Motor neuron (in vitro differentiated cells): ENCODE measurements around the gene TAF1C. TPM values are rescaled to one million over a fixed set of nuclear protein-coding genes. Genes with fewer than 3 reads are reported as not detected.
"Not testable (repeated sequence)": the region's sequence is repeated elsewhere in the genome, so short reads cannot be mapped to it uniquely, and the experiment has no call there.

Experiments used
- ATAC-seq, 8 experiments: fragments of 200-7000 bp; cut with Tn5 transposase; replicated peaks in 6 of 8; 2 replicates each; pipeline ENCODE4 v1.8.0; 2021; ENCODE audit warnings: mild to moderate bottlenecking in 8 of 8, moderate library complexity in 8 of 8
- H3K27ac ChIP-seq, 2 donors: fragments of 250-450 bp; sonication (Bioruptor Pico); 2 replicates each; pipeline ENCODE4 v1.9.0; 2021; ENCODE audit warnings: antibody characterized with exemption in 2 of 2, mild to moderate bottlenecking in 2 of 2, moderate library complexity in 1 of 2
- H3K4me1 ChIP-seq, 2 donors: fragments of 250-450 bp; sonication (Bioruptor Pico); replicated peaks in 1 of 2; 2 replicates each; pipeline ENCODE4 v1.6.1; 2021; ENCODE audit warnings: antibody characterized with exemption in 2 of 2, mild to moderate bottlenecking in 2 of 2, moderate library complexity in 1 of 2
- H3K4me3 ChIP-seq, 5 donors: fragments of 250-450 bp; sonication (Bioruptor Pico); 2 replicates each; pipeline ENCODE4 v1.9.0; 2021; ENCODE audit warnings: antibody characterized with exemption in 5 of 5, mild to moderate bottlenecking in 5 of 5, moderate library complexity in 4 of 5
- WGBS, 10 experiments: fragments of 450-650 bp; shearing (Covaris generic); methylation state at CpG; one replicate each; pipeline ENCODE4 v1.0.0; 2022; 5-methylcytosine and 5-hydroxymethylcytosine counted together
- in situ Hi-C, 9 experiments: fragments of 400-800 bp; cut with MboI; loops; one replicate each; pipeline ENCODE4 v1.15.0; 2021; ENCODE audit warnings: low sequenced_read_pairs in 9 of 9, low pct_unique_long_range_greater_than_20kb in 2 of 9; ENCODE audit not compliant: unreplicated experiment in 9 of 9
- total RNA-seq, 8 experiments: library from RNA; unstranded; fragments of 300-600 nt; gene quantifications; 2 replicates each; pipeline versions ENCODE4 v1.2.3 to v1.2.4, GENCODE V29; 2022

TAF1C gene
- total RNA-seq, 8 experiments from 2014 or later, result 13.1 to 58.4 (median 18.2) TPM

GRCh38 chr16:84224554-84224953 lies 37.7 kb upstream of the TAF1C start:
- Histone ChIP-seq H3K4me3 (no peak overlapping the region), H3K4me1 (peaks cover 10 to 21% of the 10 kb centered on the region in 2 donors), H3K27ac (no peak overlapping the region)
- WGBS, 10 experiments, result 17 to 100% (median 100%) methylated on average over 1 to 3 of the region's 3 CpGs; no CpG with 5 or more reads in 3 of the 10 experiments
- no peak for ATAC-seq
- in situ Hi-C loops, result no loop called here

GRCh38 chr16:84223456-84223855 lies 36.6 kb upstream of the TAF1C start:
- Histone ChIP-seq H3K4me3 (no peak overlapping the region), H3K4me1 (peaks cover 10 to 18% of the 10 kb centered on the region in 2 donors), H3K27ac (no peak overlapping the region)
- 29 to 100% (median 77%) methylated on average over 1 to 4 of the region's 4 CpGs; no CpG with 5 or more reads in 3 of the 10 experiments for WGBS, 10 experiments
- in situ Hi-C loops, result no loop called here
- ATAC-seq, result no peak

GRCh38 chr16:84220851-84221250 lies 34.0 kb upstream of the TAF1C start:
- in situ Hi-C loops, result no loop called here
- Histone ChIP-seq H3K27ac (no peak overlapping the region), H3K4me3 (no peak overlapping the region), H3K4me1 (peaks cover 0 to 5% of the 10 kb centered on the region in 2 donors)
- 0 to 100% (median 60%) methylated on average over 1 of the region's 1 CpG; no CpG with 5 or more reads in 6 of the 10 experiments for WGBS, 10 experiments
- peak; percentile 39 to 87 (median 82) for ATAC-seq

- in situ Hi-C loops, result no loop called here
- H3K4me1 ChIP-seq, result peaks cover 0 to 5% of the 10 kb centered on the region in 2 donors
- no peak overlapping the region for H3K4me3 ChIP-seq
- peak in 3 of 8 experiments; percentile 65 to 92 (median 79) for ATAC-seq
- WGBS, 10 experiments, result 0 to 65% (median 53%) methylated on average over 1 to 5 of the region's 6 CpGs; no CpG with 5 or more reads in 3 of the 10 experiments
- H3K27ac ChIP-seq, result no peak overlapping the region
Observed at GRCh38 chr16:84218956-84219355, 32.1 kb upstream of the TAF1C start.

GRCh38 chr16:84218176-84218823 lies 31.4 kb upstream of the TAF1C start:
- peak in 1 of 8 experiments; percentile 5 for ATAC-seq
- H3K4me3 ChIP-seq, result no peak overlapping the region
- H3K4me1 ChIP-seq, result peaks cover 0 to 5% of the 10 kb centered on the region in 2 donors
- 28 to 97% (median 79%) methylated on average over 2 to 12 of the region's 17 CpGs for WGBS, 10 experiments
- no peak overlapping the region for H3K27ac ChIP-seq
- in situ Hi-C loops, result no loop called here

GRCh38 chr16:84216144-84216543 lies 29.3 kb upstream of the TAF1C start:
- 60 to 100% (median 85%) methylated on average over 1 to 3 of the region's 3 CpGs; no CpG with 5 or more reads in 5 of the 10 experiments for WGBS, 10 experiments
- in situ Hi-C loops, H3K4me3 ChIP-seq, ATAC-seq, H3K4me1 ChIP-seq, H3K27ac ChIP-seq: not testable (repeated sequence)

GRCh38 chr16:84215531-84215930 lies 28.7 kb upstream of the TAF1C start:
- Histone ChIP-seq H3K4me1 (no peaks in the 10 kb centered on the region), H3K27ac (no peak overlapping the region), H3K4me3 (no peak overlapping the region)
- in situ Hi-C loops, result no loop called here
- ATAC-seq, result no peak
- 44 to 100% (median 83%) methylated on average over 1 to 4 of the region's 5 CpGs; no CpG with 5 or more reads in 1 of the 10 experiments for WGBS, 10 experiments

- ATAC-seq, result no peak
- no peak overlapping the region for H3K4me3 ChIP-seq
- 24 to 87% (median 73%) methylated on average over 2 to 11 of the region's 15 CpGs; no CpG with 5 or more reads in 3 of the 10 experiments for WGBS, 10 experiments
- H3K4me1 ChIP-seq, result no peaks in the 10 kb centered on the region
- in situ Hi-C loops, result no loop called here
- no peak overlapping the region for H3K27ac ChIP-seq
Observed at GRCh38 chr16:84214451-84215066, 27.7 kb upstream of the TAF1C start.

- ATAC-seq, result no peak
- Histone ChIP-seq H3K4me3 (no peak overlapping the region), H3K4me1 (no peaks in the 10 kb centered on the region), H3K27ac (no peak overlapping the region)
- WGBS, 10 experiments, result 44 to 100% (median 71%) methylated on average over 1 to 3 of the region's 4 CpGs; no CpG with 5 or more reads in 3 of the 10 experiments
- in situ Hi-C loops, result no loop called here
Observed at GRCh38 chr16:84212631-84213030, 25.8 kb upstream of the TAF1C start.

- in situ Hi-C loops, result no loop called here
- ATAC-seq, result peak in 3 of 8 experiments; percentile 18 to 52 (median 31)
- Histone ChIP-seq H3K4me1 (no peaks in the 10 kb centered on the region), H3K27ac (no peak overlapping the region), H3K4me3 (no peak overlapping the region)
- 13 to 100% (median 70%) methylated on average over 1 to 4 of the region's 4 CpGs; no CpG with 5 or more reads in 2 of the 10 experiments for WGBS, 10 experiments
Observed at GRCh38 chr16:84212154-84212553, 25.3 kb upstream of the TAF1C start.

GRCh38 chr16:84209989-84210388 lies 23.1 kb upstream of the TAF1C start:
- ATAC-seq, result no peak

GRCh38 chr16:84207879-84208278 lies 21.0 kb upstream of the TAF1C start:
- H3K4me1 ChIP-seq, result no peaks in the 10 kb centered on the region
- 20 to 100% (median 67%) methylated on average over 1 to 7 of the region's 8 CpGs; no CpG with 5 or more reads in 1 of the 10 experiments for WGBS, 10 experiments

More at GRCh38 chr16:84209989-84210388, 23.1 kb upstream of the TAF1C start:
- H3K4me1 ChIP-seq, result no peaks in the 10 kb centered on the region
- no peak overlapping the region for H3K27ac ChIP-seq
- in situ Hi-C loops, result no loop called here
- no peak overlapping the region for H3K4me3 ChIP-seq
- 17 to 90% (median 65%) methylated on average over 1 to 2 of the region's 2 CpGs; no CpG with 5 or more reads in 3 of the 10 experiments for WGBS, 10 experiments

GRCh38 chr16:84207251-84207650 lies 20.4 kb upstream of the TAF1C start:
- Histone ChIP-seq H3K27ac (no peak overlapping the region), H3K4me1 (no peaks in the 10 kb centered on the region), H3K4me3 (no peak overlapping the region)
- ATAC-seq, result no peak
- in situ Hi-C loops, result no loop called here
- WGBS, 10 experiments, result 20 to 77% (median 70%) methylated on average over 2 to 4 of the region's 6 CpGs; no CpG with 5 or more reads in 5 of the 10 experiments

More at GRCh38 chr16:84207879-84208278, 21.0 kb upstream of the TAF1C start:
- in situ Hi-C loops, result no loop called here
- Histone ChIP-seq H3K4me3 (no peak overlapping the region), H3K27ac (no peak overlapping the region)
- ATAC-seq, result no peak
